ENCODE data around the gene ZBP1.

DNA sequence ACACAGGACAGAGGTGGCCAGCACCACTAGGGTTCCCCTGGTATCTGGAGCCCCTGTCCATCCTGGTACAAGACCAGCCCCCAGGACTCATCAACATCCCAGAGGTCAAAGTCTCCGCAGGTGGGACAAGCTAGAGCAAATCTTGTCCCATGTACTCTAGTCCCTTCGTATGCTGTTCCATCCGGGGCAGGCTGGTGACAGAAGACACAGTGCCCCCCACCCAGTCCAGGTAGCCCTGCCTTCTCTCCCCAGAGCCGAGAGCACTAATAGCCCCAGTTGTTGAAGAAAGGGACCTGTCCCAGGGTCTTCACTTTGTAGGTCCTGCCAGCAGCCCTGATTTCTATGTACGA lies 38.2 kb downstream of the ZBP1 start:
- TF ChIP-seq, protein P1, sequence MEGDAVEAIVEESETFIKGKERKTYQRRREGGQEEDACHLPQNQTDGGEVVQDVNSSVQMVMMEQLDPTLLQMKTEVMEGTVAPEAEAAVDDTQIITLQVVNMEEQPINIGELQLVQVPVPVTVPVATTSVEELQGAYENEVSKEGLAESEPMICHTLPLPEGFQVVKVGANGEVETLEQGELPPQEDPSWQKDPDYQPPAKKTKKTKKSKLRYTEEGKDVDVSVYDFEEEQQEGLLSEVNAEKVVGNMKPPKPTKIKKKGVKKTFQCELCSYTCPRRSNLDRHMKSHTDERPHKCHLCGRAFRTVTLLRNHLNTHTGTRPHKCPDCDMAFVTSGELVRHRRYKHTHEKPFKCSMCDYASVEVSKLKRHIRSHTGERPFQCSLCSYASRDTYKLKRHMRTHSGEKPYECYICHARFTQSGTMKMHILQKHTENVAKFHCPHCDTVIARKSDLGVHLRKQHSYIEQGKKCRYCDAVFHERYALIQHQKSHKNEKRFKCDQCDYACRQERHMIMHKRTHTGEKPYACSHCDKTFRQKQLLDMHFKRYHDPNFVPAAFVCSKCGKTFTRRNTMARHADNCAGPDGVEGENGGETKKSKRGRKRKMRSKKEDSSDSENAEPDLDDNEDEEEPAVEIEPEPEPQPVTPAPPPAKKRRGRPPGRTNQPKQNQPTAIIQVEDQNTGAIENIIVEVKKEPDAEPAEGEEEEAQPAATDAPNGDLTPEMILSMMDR (IDR thresholded peaks at IDR 0.05): no peak
- no peak for TF ChIP-seq POLR2A (IDR thresholded peaks at IDR 0.05)
- TF ChIP-seq POLR2AphosphoS5 (IDR thresholded peaks at IDR 0.05): no peak
